HEK293 (cell line): ENCODE measurements around the gene HSD17B1.

Experiments
- CTCF ChIA-PET: fragments of 350-600 bp; formaldehyde crosslinking; extraction: SDS; loops from one replicate; lab custom pipeline; 2021; ENCODE audit warnings: antibody characterized with exemption; lab: Yijun Ruan, JAX
- POLR2A ChIA-PET: fragments of 300-600 bp; formaldehyde crosslinking; extraction: SDS; loops from one replicate; lab custom pipeline; 2020; ENCODE audit warnings: antibody characterized with exemption, inconsistent platforms; lab: Yijun Ruan, JAX
- H3K27ac ChIP-seq: fragments of 200-500 bp; sonication (Bioruptor generic); 2 replicates; pipeline ENCODE4 v1.5.1; 2014; ENCODE audit warnings: low read depth, low read length, control low read depth, inconsistent platforms; ENCODE audit errors: extremely low read depth
- H3K36me3 ChIP-seq, 2 experiments: fragments of 200-500 bp in 1 of 2; sonication (Bioruptor generic) in 1 of 2; 1 replicate in 1 of 2; 2 replicates in 1 of 2; pipeline ENCODE4 v1.5.1; 2014 to 2017; ENCODE audit warnings: inconsistent platforms in 2 of 2, low read length in 2 of 2; ENCODE audit not compliant: control insufficient read depth in 2 of 2, insufficient read depth in 1 of 2
- H3K4me1 ChIP-seq: fragments of 200-500 bp; sonication (Bioruptor generic); 2 replicates; pipeline ENCODE4 v1.5.1; 2014; ENCODE audit warnings: mild to moderate bottlenecking, low read length, inconsistent platforms; ENCODE audit not compliant: control insufficient read depth, insufficient read depth
- H3K4me3 ChIP-seq: 2 replicates; pipeline ENCODE4 v1.5.1; 2011; ENCODE audit warnings: low read depth, mild to moderate bottlenecking, control low read depth, low read length, moderate library complexity
- H3K9me3 ChIP-seq: fragments of 200-500 bp; sonication (Bioruptor generic); 2 replicates; pipeline ENCODE4 v1.5.1; 2014; ENCODE audit warnings: low read depth, low read length, inconsistent platforms; ENCODE audit not compliant: control insufficient read depth, insufficient read depth
- KLF17 ChIP-seq: fragments of 450-650 bp; formaldehyde crosslinking; IDR thresholded peaks from 2 replicates; pipeline ENCODE4 v1.5.1; 2016; ENCODE audit warnings: missing biosample characterization, missing genetic modification characterization
- PRDM4 ChIP-seq: fragments of 450-650 bp; formaldehyde crosslinking; IDR thresholded peaks from 2 replicates; pipeline ENCODE4 v1.5.1; 2017; ENCODE audit warnings: missing biosample characterization, missing genetic modification characterization
- REPIN1 ChIP-seq: fragments of 450-650 bp; formaldehyde crosslinking; IDR thresholded peaks from 2 replicates; pipeline ENCODE4 v1.5.1; 2017; ENCODE audit warnings: missing biosample characterization, missing genetic modification characterization, low read depth
- TCF7L2 ChIP-seq: IDR thresholded peaks from 2 replicates; pipeline ENCODE4 v1.6.1; 2011; ENCODE audit warnings: low read depth, mild to moderate bottlenecking, inconsistent platforms, low read length, moderate library complexity, borderline replicate concordance
- TSHZ1 ChIP-seq: fragments of 450-650 bp; formaldehyde crosslinking; IDR thresholded peaks from 2 replicates; pipeline ENCODE4 v1.5.1; 2016; ENCODE audit warnings: missing biosample characterization, missing genetic modification characterization, borderline replicate concordance
- ZBTB17 ChIP-seq: fragments of 450-650 bp; formaldehyde crosslinking; IDR thresholded peaks from 2 replicates; pipeline ENCODE4 v1.5.1; 2016; ENCODE audit warnings: missing biosample characterization, missing genetic modification characterization
- ZBTB20 ChIP-seq: fragments of 450-650 bp; formaldehyde crosslinking; IDR thresholded peaks from 2 replicates; pipeline ENCODE4 v1.5.1; 2016; ENCODE audit warnings: missing biosample characterization, missing genetic modification characterization
- ZBTB21 ChIP-seq: fragments of 450-650 bp; formaldehyde crosslinking; IDR thresholded peaks from 2 replicates; pipeline ENCODE4 v1.5.1; 2017; ENCODE audit warnings: missing biosample characterization, missing genetic modification characterization
- ZIC2 ChIP-seq: fragments of 450-650 bp; formaldehyde crosslinking; IDR thresholded peaks from 2 replicates; pipeline ENCODE4 v1.5.1; 2016; ENCODE audit warnings: missing biosample characterization, missing genetic modification characterization
- ZNF155 ChIP-seq: fragments of 450-650 bp; formaldehyde crosslinking; IDR thresholded peaks from 2 replicates; pipeline ENCODE4 v1.5.1; 2016; ENCODE audit warnings: missing biosample characterization, missing genetic modification characterization
- ZNF16 ChIP-seq: fragments of 450-650 bp; formaldehyde crosslinking; IDR thresholded peaks from 2 replicates; pipeline ENCODE4 v1.5.1; 2016; ENCODE audit warnings: low read depth, missing biosample characterization, missing genetic modification characterization
- ZNF169 ChIP-seq: fragments of 450-650 bp; formaldehyde crosslinking; IDR thresholded peaks from 2 replicates; pipeline ENCODE4 v1.5.1; 2016; ENCODE audit warnings: missing biosample characterization, missing genetic modification characterization
- ZNF18 ChIP-seq: fragments of 450-650 bp; formaldehyde crosslinking; IDR thresholded peaks from 2 replicates; pipeline ENCODE4 v1.5.1; 2016; ENCODE audit warnings: missing biosample characterization, missing genetic modification characterization
- ZNF211 ChIP-seq: fragments of 450-650 bp; formaldehyde crosslinking; IDR thresholded peaks from 2 replicates; pipeline ENCODE4 v1.5.1; 2016; ENCODE audit warnings: low read depth, missing biosample characterization, missing genetic modification characterization
- ZNF335 ChIP-seq: fragments of 450-650 bp; formaldehyde crosslinking; conservative IDR thresholded peaks from 2 replicates; pipeline ENCODE4 v1.5.1; 2016; ENCODE audit warnings: missing biosample characterization, missing genetic modification characterization
- ZNF404 ChIP-seq: fragments of 450-650 bp; formaldehyde crosslinking; IDR thresholded peaks from 2 replicates; pipeline ENCODE4 v1.5.1; 2017; ENCODE audit warnings: missing biosample characterization, missing genetic modification characterization
- ZNF473 ChIP-seq: fragments of 450-650 bp; formaldehyde crosslinking; IDR thresholded peaks from 2 replicates; pipeline ENCODE4 v1.5.1; 2017; ENCODE audit warnings: missing biosample characterization, missing genetic modification characterization
- ZNF560 ChIP-seq: fragments of 450-650 bp; formaldehyde crosslinking; IDR thresholded peaks from 2 replicates; pipeline ENCODE4 v1.5.1; 2017; ENCODE audit warnings: missing biosample characterization, missing genetic modification characterization, borderline replicate concordance
- ZNF585B ChIP-seq: fragments of 450-650 bp; formaldehyde crosslinking; IDR thresholded peaks from 2 replicates; pipeline ENCODE4 v1.5.1; 2016; ENCODE audit warnings: missing biosample characterization, missing genetic modification characterization
- ZNF692 ChIP-seq: fragments of 450-650 bp; formaldehyde crosslinking; IDR thresholded peaks from 2 replicates; pipeline ENCODE4 v1.5.1; 2016; ENCODE audit warnings: missing biosample characterization, missing genetic modification characterization
- ZNF777 ChIP-seq: fragments of 450-650 bp; formaldehyde crosslinking; IDR thresholded peaks from 2 replicates; pipeline ENCODE4 v1.5.1; 2017; ENCODE audit warnings: missing biosample characterization, missing genetic modification characterization, borderline replicate concordance
- ZNF837 ChIP-seq: fragments of 450-650 bp; formaldehyde crosslinking; IDR thresholded peaks from 2 replicates; pipeline ENCODE4 v1.5.1; 2016; ENCODE audit warnings: missing biosample characterization, missing genetic modification characterization
- ZXDB ChIP-seq: fragments of 450-650 bp; formaldehyde crosslinking; IDR thresholded peaks from 2 replicates; pipeline ENCODE4 v1.5.1; 2016; ENCODE audit warnings: missing biosample characterization, missing genetic modification characterization
- TF ChIP-seq, protein P1 (sequence below): fragments of 450-650 bp; formaldehyde crosslinking; IDR thresholded peaks from 2 replicates; pipeline ENCODE4 v1.5.1; 2016; ENCODE audit warnings: missing biosample characterization, missing genetic modification characterization, low read depth

The HSD17B1 gene

GRCh38 chr17:42522263-42522790 lies 30.4 kb upstream of the HSD17B1 start:
- Histone ChIP-seq H3K36me3 (peaks cover 0 to 45% of the 10 kb centered on the region in 2 experiments; a peak in 1 of 3 replicates), H3K9me3 (no peaks in the 10 kb centered on the region), H3K4me1 (peaks cover 25% of the 10 kb centered on the region), H3K27ac (no peak overlapping the region), H3K4me3 (no peak overlapping the region)
- ChIA-PET CTCF (no interaction called here), POLR2A (no interaction called here)
- TF ChIP-seq ZNF473 (tag by site-specific recombination) (no peak), KLF17 (tag by site-specific recombination) (no peak), ZNF777 (no peak), REPIN1 (tag by site-specific recombination) (no peak), ZNF585B (tag by site-specific recombination) (no peak), TSHZ1 (tag by site-specific recombination) (no peak), ZIC2 (no peak), ZNF169 (tag by site-specific recombination) (no peak), ZNF155 (tag by site-specific recombination) (no peak), ZNF837 (no peak), ZBTB20 (tag by site-specific recombination) (no peak), ZNF16 (tag by site-specific recombination) (no peak), ZXDB (tag by site-specific recombination) (no peak), ZNF211 (tag by site-specific recombination) (no peak), ZNF404 (tag by site-specific recombination) (no peak), ZNF692 (no peak)

DNA sequence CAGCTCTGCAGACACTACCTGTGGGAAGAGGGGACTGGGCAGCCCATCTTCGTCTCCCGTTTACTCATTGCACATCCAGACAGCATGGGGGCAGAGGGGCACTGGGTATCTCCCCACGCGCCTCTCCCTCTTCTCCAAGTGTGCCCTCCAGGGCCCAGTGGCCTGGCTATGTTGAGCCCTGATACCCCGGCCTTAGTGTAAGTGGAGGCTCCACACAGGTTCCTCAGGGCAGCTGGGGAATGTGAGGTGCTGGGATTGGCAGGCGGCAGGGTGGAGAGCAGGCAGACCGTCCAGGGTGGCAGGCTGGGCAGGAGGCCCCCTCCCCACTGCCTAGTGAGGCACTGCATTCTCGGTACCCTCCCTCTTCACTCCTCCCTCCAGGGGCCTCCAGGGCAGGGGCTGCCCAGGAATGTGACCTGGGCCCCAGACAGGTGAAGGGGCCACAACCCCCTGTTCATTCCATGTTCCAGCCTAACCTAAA lies 29.9 kb upstream of the HSD17B1 start:
- ChIA-PET CTCF (interaction anchor here (0.6 to 0.7 kb wide), 2 partner anchors 15 to 116 kb away, joined by 3 to 4 read pairs; no protein-coding TSS in a partner anchor), POLR2A (no interaction called here)
- peaks cover 25% of the 10 kb centered on the region for H3K4me1 ChIP-seq
- TF ChIP-seq, protein P1, sequence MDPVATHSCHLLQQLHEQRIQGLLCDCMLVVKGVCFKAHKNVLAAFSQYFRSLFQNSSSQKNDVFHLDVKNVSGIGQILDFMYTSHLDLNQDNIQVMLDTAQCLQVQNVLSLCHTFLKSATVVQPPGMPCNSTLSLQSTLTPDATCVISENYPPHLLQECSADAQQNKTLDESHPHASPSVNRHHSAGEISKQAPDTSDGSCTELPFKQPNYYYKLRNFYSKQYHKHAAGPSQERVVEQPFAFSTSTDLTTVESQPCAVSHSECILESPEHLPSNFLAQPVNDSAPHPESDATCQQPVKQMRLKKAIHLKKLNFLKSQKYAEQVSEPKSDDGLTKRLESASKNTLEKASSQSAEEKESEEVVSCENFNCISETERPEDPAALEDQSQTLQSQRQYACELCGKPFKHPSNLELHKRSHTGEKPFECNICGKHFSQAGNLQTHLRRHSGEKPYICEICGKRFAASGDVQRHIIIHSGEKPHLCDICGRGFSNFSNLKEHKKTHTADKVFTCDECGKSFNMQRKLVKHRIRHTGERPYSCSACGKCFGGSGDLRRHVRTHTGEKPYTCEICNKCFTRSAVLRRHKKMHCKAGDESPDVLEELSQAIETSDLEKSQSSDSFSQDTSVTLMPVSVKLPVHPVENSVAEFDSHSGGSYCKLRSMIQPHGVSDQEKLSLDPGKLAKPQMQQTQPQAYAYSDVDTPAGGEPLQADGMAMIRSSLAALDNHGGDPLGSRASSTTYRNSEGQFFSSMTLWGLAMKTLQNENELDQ (tag by site-specific recombination), result no peak
- no peak for TF ChIP-seq ZBTB17
- no peak for TF ChIP-seq ZNF335 (tag by site-specific recombination)
- no peak for TF ChIP-seq ZBTB21
- no peak for TF ChIP-seq ZNF560
- TF ChIP-seq ZNF18, result no peak
- TF ChIP-seq PRDM4, result no peak
- no peak for TF ChIP-seq TCF7L2

More for the DNA sequence above, 29.9 kb upstream of the HSD17B1 start:
- H3K4me3 ChIP-seq, result no peak overlapping the region
- no peaks in the 10 kb centered on the region for H3K9me3 ChIP-seq
- H3K36me3 ChIP-seq, result peaks cover 0 to 45% of the 10 kb centered on the region in 2 experiments; a peak in 1 of 3 replicates
- no peak overlapping the region for H3K27ac ChIP-seq
